ENCODE data around the gene CFP. TPM values are rescaled to one million over a fixed set of nuclear protein-coding genes. Genes with fewer than 3 reads are reported as not detected.

The CFP gene
- total RNA-seq, 3 donors from 2014 or later: 2.6 to 17.4 (median 3.3) TPM

- DNase-seq (ENCODE audit: low spot score in 2 of 2): no peak
- H3K27ac ChIP-seq: no peak overlapping the region
- no peaks in the 10 kb centered on the region for H3K4me1 ChIP-seq
- H3K27me3 ChIP-seq: peaks cover 0 to 49% of the 10 kb centered on the region in 2 donors
- no peaks in the 10 kb centered on the region for H3K36me3 ChIP-seq
- peaks cover 0 to 4% of the 10 kb centered on the region in 2 donors for H3K9me3 ChIP-seq
- intact Hi-C loops (cut with DNase I; ENCODE audit: low total_unique reads): no loop called here
- no peak overlapping the region for H3K4me3 ChIP-seq
- no peak for TF ChIP-seq POLR2A (IDR thresholded peaks at IDR 0.05)
- TF ChIP-seq POLR2AphosphoS5 (IDR thresholded peaks at IDR 0.05): no peak
Observed at GRCh38 chrX:47613082-47613481, 16.6 kb downstream of the CFP start.

- Histone ChIP-seq H3K4me1 (no peaks in the 10 kb centered on the region), H3K27ac (no peak overlapping the region), H3K9me3 (peaks cover 0 to 4% of the 10 kb centered on the region in 2 donors), H3K36me3 (no peaks in the 10 kb centered on the region), H3K27me3 (peaks cover 0 to 49% of the 10 kb centered on the region in 2 donors), H3K4me3 (no peak overlapping the region)
- DNase-seq (ENCODE audit: low spot score in 2 of 2): no peak
- intact Hi-C loops (cut with DNase I; ENCODE audit: low total_unique reads): no loop called here
- TF ChIP-seq CTCF (IDR thresholded peaks at IDR 0.05): no peak
- TF ChIP-seq POLR2A (IDR thresholded peaks at IDR 0.05): no peak
- no peak for TF ChIP-seq POLR2AphosphoS5 (IDR thresholded peaks at IDR 0.05)
Observed at GRCh38 chrX:47612418-47612817, 17.3 kb downstream of the CFP start.

- no peak overlapping the region for H3K4me3 ChIP-seq
- no peak overlapping the region for H3K27ac ChIP-seq
- H3K27me3 ChIP-seq: peaks cover 0 to 49% of the 10 kb centered on the region in 2 donors
- H3K36me3 ChIP-seq: no peaks in the 10 kb centered on the region
- intact Hi-C loops (cut with DNase I; ENCODE audit: low total_unique reads): no loop called here
- no peak for DNase-seq (ENCODE audit: low spot score in 2 of 2)
- peaks cover 0 to 4% of the 10 kb centered on the region in 2 donors for H3K9me3 ChIP-seq
- H3K4me1 ChIP-seq: no peaks in the 10 kb centered on the region
- TF ChIP-seq CTCF (IDR thresholded peaks at IDR 0.05) (no peak), POLR2A (IDR thresholded peaks at IDR 0.05) (no peak), POLR2AphosphoS5 (IDR thresholded peaks at IDR 0.05) (no peak)
Observed at GRCh38 chrX:47611926-47612325, 17.8 kb downstream of the CFP start.

GRCh38 chrX:47611489-47611888, 18.2 kb downstream of the CFP start:
- intact Hi-C loops (cut with DNase I; ENCODE audit: low total_unique reads): no loop called here
- Histone ChIP-seq H3K27me3 (peaks cover 0 to 46% of the 10 kb centered on the region in 2 donors), H3K4me1 (no peaks in the 10 kb centered on the region), H3K9me3 (peaks cover 0 to 4% of the 10 kb centered on the region in 2 donors), H3K36me3 (no peaks in the 10 kb centered on the region), H3K4me3 (no peak overlapping the region), H3K27ac (no peak overlapping the region)
- TF ChIP-seq CTCF (IDR thresholded peaks at IDR 0.05) (no peak), POLR2AphosphoS5 (IDR thresholded peaks at IDR 0.05) (no peak)
- DNase-seq (ENCODE audit: low spot score in 2 of 2): no peak

GRCh38 chrX:47610511-47610910, 19.2 kb downstream of the CFP start:
- intact Hi-C loops (cut with DNase I; ENCODE audit: low total_unique reads): no loop called here
- Histone ChIP-seq H3K4me1 (no peaks in the 10 kb centered on the region), H3K36me3 (no peaks in the 10 kb centered on the region), H3K9me3 (peaks cover 0 to 4% of the 10 kb centered on the region in 2 donors), H3K27me3 (peaks cover 0 to 41% of the 10 kb centered on the region in 2 donors), H3K27ac (no peak overlapping the region), H3K4me3 (no peak overlapping the region)
- no peak for DNase-seq (ENCODE audit: low spot score in 2 of 2)
- TF ChIP-seq CTCF (IDR thresholded peaks at IDR 0.05) (no peak), POLR2A (IDR thresholded peaks at IDR 0.05) (no peak), POLR2AphosphoS5 (IDR thresholded peaks at IDR 0.05) (no peak)

Data from breast epithelium (tissue), 4 donors.